Measurements from ENCODE around the gene BRCC3.
"Not testable (repeated sequence)": the region's sequence is repeated elsewhere in the genome, so short reads cannot be mapped to it uniquely, and the experiment has no call there.

BRCC3 gene

DNA sequence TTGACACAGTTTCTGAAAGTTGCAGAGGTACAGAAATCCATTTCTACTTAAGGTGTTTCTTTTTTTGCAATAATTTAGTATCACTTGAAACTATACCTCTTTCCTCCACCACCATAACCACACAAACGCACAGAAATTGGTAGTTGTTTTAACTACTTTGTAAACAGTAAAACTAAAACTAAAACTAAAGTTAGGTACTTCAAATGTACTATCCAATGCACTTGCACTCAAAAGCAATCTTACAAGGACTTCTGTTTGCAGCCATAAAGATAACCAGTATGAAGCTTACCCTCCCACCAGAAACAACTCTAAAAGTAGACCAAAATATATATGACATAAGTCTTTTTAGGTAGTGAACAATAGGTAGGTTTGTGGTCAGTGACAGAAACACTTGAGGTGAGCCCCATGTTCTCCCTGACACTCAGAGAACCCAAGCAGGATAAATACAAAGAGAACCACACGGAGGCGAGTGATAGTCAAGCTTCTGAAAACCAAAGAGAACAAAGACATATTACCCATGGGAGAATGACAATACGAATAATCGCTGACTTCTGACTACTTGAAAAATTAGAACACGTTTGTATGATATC is 72.7 kb downstream of the BRCC3 start:
- DNase-seq, result no peak

DNA sequence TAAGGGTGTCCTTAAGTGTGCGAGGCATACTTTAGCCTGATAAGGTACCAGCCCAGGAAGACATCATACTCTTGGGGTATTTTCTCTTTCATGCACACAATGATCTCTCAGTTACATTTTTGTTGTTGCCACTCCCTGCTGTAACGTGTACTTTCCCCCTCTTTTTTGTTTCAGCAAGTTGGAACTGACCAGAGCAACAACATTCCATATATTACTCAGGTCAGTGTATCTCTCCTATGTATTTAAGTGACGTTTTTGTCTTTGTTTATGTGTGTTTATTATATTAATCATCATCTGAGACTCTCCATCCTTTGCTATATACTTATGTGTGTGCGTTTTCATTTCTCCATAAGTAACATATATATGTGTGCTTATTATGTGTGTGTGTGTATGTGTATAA is 73.6 kb downstream of the BRCC3 start:
- no peak for DNase-seq

DNA sequence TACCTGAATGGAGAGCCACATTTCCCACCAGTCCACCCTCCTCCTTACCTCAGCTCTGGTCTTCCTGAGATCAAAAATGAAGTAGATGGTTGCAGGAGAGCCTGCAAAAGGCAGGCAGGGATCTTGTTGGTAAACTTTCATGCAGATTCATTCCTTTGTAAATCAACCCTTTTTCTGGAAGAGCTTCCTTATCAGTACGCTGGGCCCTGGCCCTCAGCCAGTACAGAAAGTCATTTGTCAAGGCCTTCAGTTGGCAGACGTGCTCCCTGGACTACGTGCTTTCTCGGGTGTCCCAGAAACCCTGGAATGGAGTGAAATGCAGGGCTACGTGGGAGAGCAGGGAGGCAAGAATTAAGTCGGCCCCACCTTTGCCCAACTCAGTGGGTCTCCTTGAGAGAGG is 76.3 kb downstream of the BRCC3 start:
- not testable (repeated sequence) for DNase-seq

DNA sequence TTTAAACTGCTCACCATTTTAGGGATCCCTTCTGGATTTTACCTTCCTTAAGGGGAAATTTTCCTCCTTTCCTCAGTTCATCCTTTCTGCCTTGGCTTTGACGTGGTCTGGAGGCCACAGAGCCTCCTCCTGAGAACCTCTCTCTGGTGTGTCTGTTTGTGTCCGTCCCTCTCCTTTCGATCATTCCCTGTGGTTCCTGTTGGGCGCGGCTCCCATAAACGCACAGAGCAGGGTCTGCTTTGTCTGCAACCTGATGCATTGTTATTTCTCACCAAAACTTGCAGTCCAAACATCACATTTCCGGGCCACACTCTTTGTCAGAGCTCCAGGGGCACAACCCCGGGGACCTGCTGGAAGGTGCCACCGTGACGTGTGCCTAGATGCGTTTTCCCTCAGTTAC is 76.9 kb downstream of the BRCC3 start:
- not testable (repeated sequence) for DNase-seq

DNA sequence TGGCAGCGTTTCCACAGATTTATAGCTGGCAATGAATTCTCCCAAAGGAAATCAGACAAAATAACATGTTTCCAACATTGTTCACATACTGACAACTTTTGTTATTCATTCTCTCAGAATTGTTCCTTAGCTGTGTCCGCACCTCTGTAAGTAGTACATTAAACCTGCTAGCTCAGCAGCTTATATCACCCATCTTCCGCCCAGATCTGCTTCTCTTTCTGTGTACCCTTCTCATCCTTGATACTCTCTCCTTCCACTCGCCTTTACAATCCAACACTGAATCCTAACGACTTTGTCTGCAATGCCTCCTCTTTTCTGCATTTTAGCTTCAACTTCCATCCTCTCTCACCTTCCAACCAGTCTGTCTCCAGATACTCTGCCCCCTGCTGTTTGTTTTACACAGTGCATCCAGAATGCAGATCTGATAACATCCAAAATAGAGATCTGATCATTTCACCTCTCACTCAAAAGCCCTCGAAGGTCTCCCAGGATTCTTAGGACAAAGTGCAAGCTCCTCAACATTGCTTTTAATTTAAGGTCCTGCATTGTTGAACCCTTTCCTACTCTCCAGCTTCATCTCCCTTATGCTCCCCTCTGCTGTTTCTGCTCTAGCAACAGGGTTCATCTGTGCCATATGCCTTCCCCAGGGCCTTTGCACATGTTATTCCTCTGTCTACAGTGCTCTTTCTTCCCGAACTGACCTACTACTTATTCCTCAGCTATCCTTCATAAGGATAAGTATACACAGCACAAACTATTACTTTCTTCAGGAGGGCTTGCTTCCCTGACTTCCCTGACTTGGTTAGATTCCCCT is 77.6 kb downstream of the BRCC3 start:
- no peak for DNase-seq

DNA sequence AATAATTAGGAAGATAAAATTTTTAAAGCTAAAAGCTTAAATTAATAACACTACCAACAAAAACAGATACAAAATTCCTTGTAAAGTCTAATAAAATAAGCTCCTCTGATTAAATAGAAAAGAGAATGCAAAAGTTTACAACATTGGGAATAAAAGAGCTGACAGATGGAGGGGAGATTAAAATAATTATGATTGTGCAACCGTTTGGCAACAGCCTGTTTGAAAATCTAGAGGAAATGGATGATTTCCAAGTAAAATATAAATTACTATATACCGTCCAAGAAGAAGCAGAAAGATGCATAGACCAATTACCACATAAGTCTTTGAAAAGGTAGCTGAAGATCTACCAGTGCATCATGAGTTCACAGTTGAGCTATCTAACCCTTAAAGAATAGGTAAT is 98.6 kb downstream of the BRCC3 start:
- no peak for DNase-seq

Measured in amygdala (tissue), 56 donors.